Body of pancreas (tissue), 4 donors: ENCODE data around the gene LSM4.

Experiments
- CTCF ChIP-seq, 7 experiments: fragments of 450-650 bp in 4 of 7; fragments of 200-600 bp in 3 of 7; sonication (generic) in 3 of 7; IDR thresholded peaks; one replicate each; pipeline ENCODE4 v1.5.1; 2016 to 2019; ENCODE audit warnings: antibody characterized with exemption in 7 of 7
- POLR2A ChIP-seq, 3 donors: fragments of 450-650 bp; IDR thresholded peaks; one replicate each; pipeline ENCODE4 v1.6.1; 2016; ENCODE audit warnings: antibody characterized with exemption in 3 of 3, mild to moderate bottlenecking in 2 of 3

GRCh38 chr19:18304208-18304457 is 18.7 kb downstream of the LSM4 start:
- TF ChIP-seq POLR2A (IDR thresholded peaks at IDR 0.05), result no peak
- no peak for TF ChIP-seq CTCF (IDR thresholded peaks at IDR 0.05)
